ENCODE results near the gene ZNF516. TPM values are rescaled to one million over a fixed set of nuclear protein-coding genes. Genes with fewer than 3 reads are reported as not detected.

The ZNF516 gene
- total and polyA plus RNA-seq, 4 donors, result 2.5 to 12.2 (median 7.6) TPM

DNA sequence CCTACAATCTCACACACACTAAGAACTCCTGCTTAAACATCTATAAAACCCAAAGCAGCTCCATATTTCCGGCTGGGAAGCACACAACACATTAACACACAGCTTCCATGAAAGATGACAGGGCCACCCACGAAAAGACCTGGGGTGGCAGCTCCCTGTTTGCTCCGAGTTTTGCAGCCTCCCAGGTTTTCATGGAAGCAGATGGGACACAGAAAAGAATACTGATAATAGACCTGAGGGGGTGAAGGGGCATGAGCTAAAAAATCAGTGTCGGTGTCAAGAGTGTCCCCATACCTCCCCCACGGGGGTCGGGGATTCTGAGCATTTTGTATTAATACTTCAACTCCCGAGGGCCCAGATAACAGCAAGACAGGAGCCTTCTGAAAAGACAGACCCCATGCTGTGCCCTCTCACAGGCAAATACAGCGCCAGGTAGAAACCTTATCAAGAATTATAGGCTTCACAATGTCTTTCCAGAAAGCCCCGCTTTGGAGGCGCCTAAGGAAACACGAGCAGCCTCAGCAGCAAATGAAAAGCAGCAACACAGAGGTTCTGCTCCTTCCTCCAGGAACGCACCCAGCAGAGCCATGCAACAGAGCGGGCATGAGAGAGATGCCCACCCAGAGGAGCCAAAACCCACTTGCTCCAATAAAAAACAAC lies 50.5 kb downstream of the ZNF516 start:
- peaks cover 3 to 27% (median 13%) of the 10 kb centered on the region in 4 donors for H3K36me3 ChIP-seq (ENCODE audit: control insufficient read depth in 4 of 4, insufficient read depth in 3 of 4, low read depth in 1 of 4, low read length in 3 of 4)
- no peaks in the 10 kb centered on the region for H3K9me3 ChIP-seq (ENCODE audit: control insufficient read depth in 4 of 4, low read length in 3 of 4)
- peaks cover 14 to 30% (median 22%) of the 10 kb centered on the region in 4 donors for H3K4me1 ChIP-seq (ENCODE audit: control insufficient read depth in 4 of 4, insufficient read depth in 4 of 4, low read length in 3 of 4)
- H3K27me3 ChIP-seq (ENCODE audit: control insufficient read depth in 4 of 4, insufficient read depth in 4 of 4, low read length in 3 of 4), result no peaks in the 10 kb centered on the region
- no peak overlapping the region for H3K27ac ChIP-seq (ENCODE audit: low read depth in 1 of 2, low read length in 2 of 2)
- TF ChIP-seq RXRA (IDR thresholded peaks at IDR 0.05) (no peak), YY1 (IDR thresholded peaks at IDR 0.05) (no peak), NR2F2 (IDR thresholded peaks at IDR 0.05) (no peak), EGR1 (IDR thresholded peaks at IDR 0.05; ENCODE audit: low read depth in 2 of 2) (no peak), RAD21 (IDR thresholded peaks at IDR 0.05) (no peak), JUND (IDR thresholded peaks at IDR 0.05) (no peak), SP1 (IDR thresholded peaks at IDR 0.05) (no peak), TAF1 (conservative IDR thresholded peaks at IDR 0.05) (no peak), FOXA1 (IDR thresholded peaks at IDR 0.05) (no peak), HNF4G (IDR thresholded peaks at IDR 0.05) (no peak), HNF4A (conservative IDR thresholded peaks at IDR 0.05) (no peak)
- 91% methylated on average over 13 of the region's 13 CpGs for WGBS
- no peak overlapping the region for H3K9ac ChIP-seq (ENCODE audit: low read depth in 1 of 2, low read length in 2 of 2)
- no peak overlapping the region for H3K4me3 ChIP-seq (ENCODE audit: low read depth in 1 of 3, low read length in 3 of 3)
- DNase-seq (ENCODE audit: low spot score), result no peak

DNA sequence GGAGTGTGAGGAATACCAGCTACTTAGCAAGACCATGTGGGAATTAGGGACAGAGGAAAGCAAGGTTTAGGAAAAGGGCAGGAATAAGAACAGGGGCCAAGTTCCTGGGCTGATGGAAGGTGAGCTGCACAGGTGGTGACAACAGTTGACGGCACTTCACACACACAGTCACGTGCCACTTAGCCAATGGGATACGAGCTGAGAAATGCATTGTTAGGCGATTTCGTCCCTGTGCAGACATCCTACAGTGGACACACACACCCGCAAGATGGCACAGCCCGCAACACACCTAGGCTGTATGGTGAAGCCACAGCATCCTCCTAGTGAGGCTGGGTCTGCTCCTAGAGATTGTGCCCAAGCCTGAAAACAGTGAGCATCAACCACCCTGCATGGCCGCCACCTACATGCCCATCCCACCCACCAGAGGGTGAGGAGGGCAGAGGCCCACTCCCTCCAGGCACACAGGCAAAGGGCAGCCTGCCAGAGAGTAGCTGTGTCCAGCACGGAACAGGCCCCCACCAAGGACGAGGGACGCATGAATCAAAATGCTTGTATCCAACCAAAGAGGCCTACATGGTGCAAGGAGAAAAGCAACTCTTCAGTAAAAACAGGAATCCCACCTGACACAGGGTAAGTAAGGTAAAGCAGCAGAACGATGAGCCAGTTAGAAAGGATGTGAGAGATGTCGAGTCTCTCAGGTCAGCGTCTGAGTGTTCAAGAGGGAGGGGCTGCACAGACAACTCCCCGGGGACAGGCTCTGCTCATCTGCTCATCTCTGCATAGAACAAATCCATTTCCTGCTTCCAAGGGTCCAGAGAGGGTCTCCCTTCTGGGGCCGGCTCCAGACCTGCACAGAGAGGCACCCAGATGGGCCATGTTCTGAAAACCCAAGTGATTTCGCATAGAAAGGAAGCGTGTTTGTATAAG lies 51.3 kb downstream of the ZNF516 start:
- H3K9me3 ChIP-seq (ENCODE audit: control insufficient read depth in 4 of 4, low read length in 3 of 4), result no peaks in the 10 kb centered on the region
- H3K4me3 ChIP-seq (ENCODE audit: low read depth in 1 of 3, low read length in 3 of 3), result no peak overlapping the region
- no peak for DNase-seq (ENCODE audit: low spot score)
- H3K36me3 ChIP-seq (ENCODE audit: control insufficient read depth in 4 of 4, insufficient read depth in 3 of 4, low read depth in 1 of 4, low read length in 3 of 4), result peaks cover 3 to 27% (median 13%) of the 10 kb centered on the region in 4 donors
- H3K27me3 ChIP-seq (ENCODE audit: control insufficient read depth in 4 of 4, insufficient read depth in 4 of 4, low read length in 3 of 4), result no peaks in the 10 kb centered on the region
- TF ChIP-seq, protein P1, sequence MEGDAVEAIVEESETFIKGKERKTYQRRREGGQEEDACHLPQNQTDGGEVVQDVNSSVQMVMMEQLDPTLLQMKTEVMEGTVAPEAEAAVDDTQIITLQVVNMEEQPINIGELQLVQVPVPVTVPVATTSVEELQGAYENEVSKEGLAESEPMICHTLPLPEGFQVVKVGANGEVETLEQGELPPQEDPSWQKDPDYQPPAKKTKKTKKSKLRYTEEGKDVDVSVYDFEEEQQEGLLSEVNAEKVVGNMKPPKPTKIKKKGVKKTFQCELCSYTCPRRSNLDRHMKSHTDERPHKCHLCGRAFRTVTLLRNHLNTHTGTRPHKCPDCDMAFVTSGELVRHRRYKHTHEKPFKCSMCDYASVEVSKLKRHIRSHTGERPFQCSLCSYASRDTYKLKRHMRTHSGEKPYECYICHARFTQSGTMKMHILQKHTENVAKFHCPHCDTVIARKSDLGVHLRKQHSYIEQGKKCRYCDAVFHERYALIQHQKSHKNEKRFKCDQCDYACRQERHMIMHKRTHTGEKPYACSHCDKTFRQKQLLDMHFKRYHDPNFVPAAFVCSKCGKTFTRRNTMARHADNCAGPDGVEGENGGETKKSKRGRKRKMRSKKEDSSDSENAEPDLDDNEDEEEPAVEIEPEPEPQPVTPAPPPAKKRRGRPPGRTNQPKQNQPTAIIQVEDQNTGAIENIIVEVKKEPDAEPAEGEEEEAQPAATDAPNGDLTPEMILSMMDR (IDR thresholded peaks at IDR 0.05; ENCODE audit: low read depth, low read length, missing input control), result no peak
- TF ChIP-seq, protein P2, sequence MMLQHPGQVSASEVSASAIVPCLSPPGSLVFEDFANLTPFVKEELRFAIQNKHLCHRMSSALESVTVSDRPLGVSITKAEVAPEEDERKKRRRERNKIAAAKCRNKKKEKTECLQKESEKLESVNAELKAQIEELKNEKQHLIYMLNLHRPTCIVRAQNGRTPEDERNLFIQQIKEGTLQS (IDR thresholded peaks at IDR 0.05), result no peak
- no peak for TF ChIP-seq RAD21 (IDR thresholded peaks at IDR 0.05)
- TF ChIP-seq HNF4A (conservative IDR thresholded peaks at IDR 0.05), result no peak
- TF ChIP-seq EGR1 (IDR thresholded peaks at IDR 0.05; ENCODE audit: low read depth in 2 of 2), result no peak
- TF ChIP-seq, protein P3, sequence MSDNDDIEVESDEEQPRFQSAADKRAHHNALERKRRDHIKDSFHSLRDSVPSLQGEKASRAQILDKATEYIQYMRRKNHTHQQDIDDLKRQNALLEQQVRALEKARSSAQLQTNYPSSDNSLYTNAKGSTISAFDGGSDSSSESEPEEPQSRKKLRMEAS (IDR thresholded peaks at IDR 0.05), result no peak
- TF ChIP-seq, protein P4, sequence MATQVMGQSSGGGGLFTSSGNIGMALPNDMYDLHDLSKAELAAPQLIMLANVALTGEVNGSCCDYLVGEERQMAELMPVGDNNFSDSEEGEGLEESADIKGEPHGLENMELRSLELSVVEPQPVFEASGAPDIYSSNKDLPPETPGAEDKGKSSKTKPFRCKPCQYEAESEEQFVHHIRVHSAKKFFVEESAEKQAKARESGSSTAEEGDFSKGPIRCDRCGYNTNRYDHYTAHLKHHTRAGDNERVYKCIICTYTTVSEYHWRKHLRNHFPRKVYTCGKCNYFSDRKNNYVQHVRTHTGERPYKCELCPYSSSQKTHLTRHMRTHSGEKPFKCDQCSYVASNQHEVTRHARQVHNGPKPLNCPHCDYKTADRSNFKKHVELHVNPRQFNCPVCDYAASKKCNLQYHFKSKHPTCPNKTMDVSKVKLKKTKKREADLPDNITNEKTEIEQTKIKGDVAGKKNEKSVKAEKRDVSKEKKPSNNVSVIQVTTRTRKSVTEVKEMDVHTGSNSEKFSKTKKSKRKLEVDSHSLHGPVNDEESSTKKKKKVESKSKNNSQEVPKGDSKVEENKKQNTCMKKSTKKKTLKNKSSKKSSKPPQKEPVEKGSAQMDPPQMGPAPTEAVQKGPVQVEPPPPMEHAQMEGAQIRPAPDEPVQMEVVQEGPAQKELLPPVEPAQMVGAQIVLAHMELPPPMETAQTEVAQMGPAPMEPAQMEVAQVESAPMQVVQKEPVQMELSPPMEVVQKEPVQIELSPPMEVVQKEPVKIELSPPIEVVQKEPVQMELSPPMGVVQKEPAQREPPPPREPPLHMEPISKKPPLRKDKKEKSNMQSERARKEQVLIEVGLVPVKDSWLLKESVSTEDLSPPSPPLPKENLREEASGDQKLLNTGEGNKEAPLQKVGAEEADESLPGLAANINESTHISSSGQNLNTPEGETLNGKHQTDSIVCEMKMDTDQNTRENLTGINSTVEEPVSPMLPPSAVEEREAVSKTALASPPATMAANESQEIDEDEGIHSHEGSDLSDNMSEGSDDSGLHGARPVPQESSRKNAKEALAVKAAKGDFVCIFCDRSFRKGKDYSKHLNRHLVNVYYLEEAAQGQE (IDR thresholded peaks at IDR 0.05), result no peak
- TF ChIP-seq JUND (IDR thresholded peaks at IDR 0.05), result no peak
- no peak for TF ChIP-seq FOXA2 (IDR thresholded peaks at IDR 0.05)
- TF ChIP-seq GABPA (IDR thresholded peaks at IDR 0.05 in 1 of 2, conservative IDR thresholded peaks at IDR 0.05 in 1 of 2), result no peak
- TF ChIP-seq HNF4G (IDR thresholded peaks at IDR 0.05), result no peak
- TF ChIP-seq YY1 (IDR thresholded peaks at IDR 0.05), result no peak
- TF ChIP-seq, protein P5, sequence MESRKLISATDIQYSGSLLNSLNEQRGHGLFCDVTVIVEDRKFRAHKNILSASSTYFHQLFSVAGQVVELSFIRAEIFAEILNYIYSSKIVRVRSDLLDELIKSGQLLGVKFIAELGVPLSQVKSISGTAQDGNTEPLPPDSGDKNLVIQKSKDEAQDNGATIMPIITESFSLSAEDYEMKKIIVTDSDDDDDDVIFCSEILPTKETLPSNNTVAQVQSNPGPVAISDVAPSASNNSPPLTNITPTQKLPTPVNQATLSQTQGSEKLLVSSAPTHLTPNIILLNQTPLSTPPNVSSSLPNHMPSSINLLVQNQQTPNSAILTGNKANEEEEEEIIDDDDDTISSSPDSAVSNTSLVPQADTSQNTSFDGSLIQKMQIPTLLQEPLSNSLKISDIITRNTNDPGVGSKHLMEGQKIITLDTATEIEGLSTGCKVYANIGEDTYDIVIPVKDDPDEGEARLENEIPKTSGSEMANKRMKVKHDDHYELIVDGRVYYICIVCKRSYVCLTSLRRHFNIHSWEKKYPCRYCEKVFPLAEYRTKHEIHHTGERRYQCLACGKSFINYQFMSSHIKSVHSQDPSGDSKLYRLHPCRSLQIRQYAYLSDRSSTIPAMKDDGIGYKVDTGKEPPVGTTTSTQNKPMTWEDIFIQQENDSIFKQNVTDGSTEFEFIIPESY (IDR thresholded peaks at IDR 0.05), result no peak
- no peak for TF ChIP-seq NR2F2 (IDR thresholded peaks at IDR 0.05)
- TF ChIP-seq FOXA1 (IDR thresholded peaks at IDR 0.05), result no peak
- no peak overlapping the region for H3K27ac ChIP-seq (ENCODE audit: low read depth in 1 of 2, low read length in 2 of 2)
- WGBS, result 96% methylated on average over 18 of the region's 18 CpGs
- H3K4me1 ChIP-seq (ENCODE audit: control insufficient read depth in 4 of 4, insufficient read depth in 4 of 4, low read length in 3 of 4), result peaks cover 11 to 26% (median 18%) of the 10 kb centered on the region in 4 donors
- no peak overlapping the region for H3K9ac ChIP-seq (ENCODE audit: low read depth in 1 of 2, low read length in 2 of 2)

Measured in liver (tissue), 9 donors.